Fibroblast of skin of left quadriceps (primary cell): Measurements from ENCODE around the gene LNX2.
A peak's percentile ranks its signal among the peaks of the same experiment; 100 is the strongest.

Experiments
- DNase-seq, 2 experiments: peaks; one replicate each; pipeline ENCODE4 v3.0.0-alpha.2; 2013; ENCODE audit warnings: low read depth in 2 of 2

The LNX2 gene

GRCh38 chr13:27620377-27621115, at the start of gene LNX2:
TSS of gene LNX2 (minus strand) at chr13:27620529. CDS start at chr13:27581703, 38,826 bp downstream.
- peak; percentile 93 for DNase-seq

- no peak for DNase-seq
Measured at GRCh38 chr13:27667946-27668345, 47.6 kb upstream of the LNX2 start.

GRCh38 chr13:27666951-27667350, 46.6 kb upstream of the LNX2 start:
- no peak for DNase-seq

- no peak for DNase-seq
Measured at GRCh38 chr13:27665761-27666160, 45.4 kb upstream of the LNX2 start.

- DNase-seq, result no peak
Measured at GRCh38 chr13:27665333-27665732, 45.0 kb upstream of the LNX2 start.

- DNase-seq, result no peak
Measured at GRCh38 chr13:27663947-27664346, 43.6 kb upstream of the LNX2 start.

GRCh38 chr13:27662738-27663470, 42.6 kb upstream of the LNX2 start:
- DNase-seq, result no peak

GRCh38 chr13:27661017-27661416, 40.7 kb upstream of the LNX2 start:
- no peak for DNase-seq

- no peak for DNase-seq
Measured at GRCh38 chr13:27660511-27660910, 40.2 kb upstream of the LNX2 start.

- no peak for DNase-seq
Measured at GRCh38 chr13:27659145-27659865, 39.0 kb upstream of the LNX2 start.

- peak; percentile 46 to 51 for DNase-seq
Measured at GRCh38 chr13:27658546-27658945, 38.2 kb upstream of the LNX2 start.

GRCh38 chr13:27657724-27658123, 37.4 kb upstream of the LNX2 start:
- DNase-seq, result no peak

- no peak for DNase-seq
Measured at GRCh38 chr13:27654816-27655215, 34.5 kb upstream of the LNX2 start.

- no peak for DNase-seq
Measured at GRCh38 chr13:27654059-27654458, 33.7 kb upstream of the LNX2 start.

GRCh38 chr13:27650312-27650711, 30.0 kb upstream of the LNX2 start:
- no peak for DNase-seq

GRCh38 chr13:27644302-27644701, 24.0 kb upstream of the LNX2 start:
- DNase-seq, result peak; percentile 77 to 84

GRCh38 chr13:27643334-27644132, 23.2 kb upstream of the LNX2 start:
- DNase-seq, result no peak

GRCh38 chr13:27641711-27642502, 21.6 kb upstream of the LNX2 start:
- no peak for DNase-seq

GRCh38 chr13:27639186-27639585, 18.9 kb upstream of the LNX2 start:
- no peak for DNase-seq

GRCh38 chr13:27638521-27638920, 18.2 kb upstream of the LNX2 start:
- DNase-seq, result no peak

GRCh38 chr13:27638001-27638400, 17.7 kb upstream of the LNX2 start:
- no peak for DNase-seq
